Panc1 (cell line): ENCODE measurements around the gene CFAP74. TPM values are rescaled to one million over a fixed set of nuclear protein-coding genes. Genes with fewer than 3 reads are reported as not detected.

Experiments used
- ATAC-seq: fragments of 200-7000 bp; cut with Tn5 transposase; 2 replicates; pipeline ENCODE4 v1.9.1; 2020; ENCODE audit warnings: mild to moderate bottlenecking, moderate library complexity
- BruUV-seq: library from RNA; stranded (reverse); fragments of 400-500 nt; replicated peaks from 2 replicates; lab custom pipeline; 2021; lab: Mats Ljungman, UMichigan
- CTCF ChIA-PET: fragments of 300-600 bp; sonication (Branson Sonifier 250); formaldehyde crosslinking; loops from one replicate; lab custom pipeline; 2022; ENCODE audit warnings: antibody characterized with exemption; lab: Charles Lee
- POLR2A ChIA-PET: fragments of 300-600 bp; sonication (Branson Sonifier 250); formaldehyde crosslinking; loops from one replicate; lab custom pipeline; 2022; ENCODE audit warnings: antibody characterized with exemption; lab: Charles Lee
- DNase-seq: peaks from one replicate; pipeline ENCODE4 v3.0.0-alpha.2; 2010; ENCODE audit warnings: low read depth, low spot score
- H3K27ac ChIP-seq: 2 replicates; pipeline ENCODE4 v1.5.1; 2011; ENCODE audit warnings: mild to moderate bottlenecking, low read length, inconsistent platforms
- H3K27me3 ChIP-seq: fragments of 200-500 bp; sonication (Bioruptor generic); 2 replicates; pipeline ENCODE4 v1.6.0; 2014; ENCODE audit warnings: low read length, inconsistent platforms; ENCODE audit not compliant: control insufficient read depth, insufficient read depth
- H3K36me3 ChIP-seq: fragments of 200-500 bp; sonication (Bioruptor generic); 2 replicates; pipeline ENCODE4 v1.5.1; 2014; ENCODE audit warnings: inconsistent platforms, mild to moderate bottlenecking, low read length, moderate library complexity; ENCODE audit not compliant: control insufficient read depth, insufficient read depth
- H3K4me1 ChIP-seq: 2 replicates; pipeline ENCODE4 v1.5.1; 2011; ENCODE audit warnings: inconsistent platforms, mild to moderate bottlenecking, low read length, moderate library complexity; ENCODE audit not compliant: control insufficient read depth, insufficient read depth
- H3K4me3 ChIP-seq, 2 experiments: 2 replicates each; pipeline ENCODE4 v1.5.1; 2011 to 2012; ENCODE audit warnings: low read depth in 2 of 2, low read length in 2 of 2, mild to moderate bottlenecking in 2 of 2, inconsistent platforms in 1 of 2, moderate library complexity in 1 of 2
- H3K9me3 ChIP-seq: fragments of 200-500 bp; sonication (Bioruptor generic); 2 replicates; pipeline ENCODE4 v1.5.1; 2014; ENCODE audit warnings: low read depth, mild to moderate bottlenecking, inconsistent platforms, low read length, moderate library complexity; ENCODE audit not compliant: control insufficient read depth, insufficient read depth
- CTCF ChIP-seq: fragments of 450-650 bp; IDR thresholded peaks from 2 replicates; pipeline ENCODE4 v1.5.1; 2017; ENCODE audit warnings: mild to moderate bottlenecking
- POLR2AphosphoS5 ChIP-seq: IDR thresholded peaks from 2 replicates; pipeline ENCODE4 v1.6.1; 2012; ENCODE audit warnings: mild to moderate bottlenecking, low read depth, low read length, moderate library complexity
- REST ChIP-seq, 2 experiments: IDR thresholded peaks; 2 replicates each; pipeline ENCODE4 v1.6.1; 2011 to 2012; ENCODE audit warnings: low read depth in 2 of 2, control low read depth in 1 of 2, low read length in 1 of 2, mild to moderate bottlenecking in 1 of 2, moderate library complexity in 1 of 2; ENCODE audit not compliant: insufficient read depth in 1 of 2
- SIN3A ChIP-seq: IDR thresholded peaks from 2 replicates; pipeline ENCODE4 v1.6.1; 2012; ENCODE audit warnings: low read depth, mild to moderate bottlenecking, low read length, moderate library complexity, borderline replicate concordance; ENCODE audit not compliant: insufficient read depth
- TCF7L2 ChIP-seq: IDR thresholded peaks from 2 replicates; pipeline ENCODE4 v1.6.1; 2011; ENCODE audit warnings: mild to moderate bottlenecking, low read depth, low read length, inconsistent platforms
- in situ Hi-C: cut with HindIII; loops from 2 replicates; pipeline ENCODE4 v1.10.0; 2016; ENCODE audit warnings: low sequenced_read_pairs, low pct_unique_long_range_greater_than_20kb
- intact Hi-C: fragments of 100-400 bp; cut with micrococcal nuclease; formaldehyde crosslinking; loops from one replicate; pipeline ENCODE4 v1.10.0; 2022; ENCODE audit not compliant: unreplicated experiment
- total RNA-seq: library from RNA; stranded (reverse); gene quantifications from one replicate; pipeline ENCODE4 v1.2.1, GENCODE V29; 2021; ENCODE audit not compliant: unreplicated experiment

Gene CFAP74
- total RNA-seq, 1 experiment from 2014 or later: not detected

DNA sequence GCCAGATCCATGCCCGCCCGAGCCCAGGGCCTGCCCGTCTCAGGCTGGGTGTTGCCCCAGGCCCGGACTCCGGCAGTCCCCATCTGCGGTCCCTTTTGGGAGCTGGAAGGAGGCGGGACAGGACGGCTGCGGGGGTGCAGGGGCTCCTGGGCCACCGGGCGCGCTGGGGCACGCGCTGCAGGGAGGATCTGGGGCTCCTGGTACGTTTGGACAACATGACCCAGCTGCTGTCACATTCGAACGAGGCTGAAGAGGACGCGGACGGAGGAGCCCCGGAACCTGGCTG lies 95.1 kb downstream of the CFAP74 start:
- BruUV-seq: TSS peak; percentile 83
- intact Hi-C loops: no loop called here
- Histone ChIP-seq H3K9me3 (no peaks in the 10 kb centered on the region), H3K27ac (peak overlapping the region; percentile 79), H3K4me3 (peak overlapping the region; percentile 56 to 62), H3K4me1 (peaks cover 25% of the 10 kb centered on the region), H3K27me3 (no peaks in the 10 kb centered on the region), H3K36me3 (no peaks in the 10 kb centered on the region; the same call in 1 of the 2 replicates)
- ChIA-PET POLR2A (interaction anchor here (0.5 to 1.0 kb wide), 6 partner anchors 8 to 475 kb away, joined by 4 to 10 read pairs (median 9); no protein-coding TSS in a partner anchor), CTCF (interaction anchor here (0.6 to 0.8 kb wide), 3 partner anchors 18 to 232 kb away, joined by 8 to 14 read pairs (median 9); no protein-coding TSS in a partner anchor)
- ATAC-seq (peak; percentile 24), DNase-seq (no peak)
- no peak for TF ChIP-seq REST (IDR thresholded peaks at IDR 0.05; ENCODE audit: insufficient read depth in 1 of 2, low read depth in 2 of 2, low read length in 1 of 2)
- TF ChIP-seq POLR2AphosphoS5: no peak
- TF ChIP-seq TCF7L2: no peak
- no peak for TF ChIP-seq SIN3A
- TF ChIP-seq CTCF: no peak
- in situ Hi-C loops: no loop called here

DNA sequence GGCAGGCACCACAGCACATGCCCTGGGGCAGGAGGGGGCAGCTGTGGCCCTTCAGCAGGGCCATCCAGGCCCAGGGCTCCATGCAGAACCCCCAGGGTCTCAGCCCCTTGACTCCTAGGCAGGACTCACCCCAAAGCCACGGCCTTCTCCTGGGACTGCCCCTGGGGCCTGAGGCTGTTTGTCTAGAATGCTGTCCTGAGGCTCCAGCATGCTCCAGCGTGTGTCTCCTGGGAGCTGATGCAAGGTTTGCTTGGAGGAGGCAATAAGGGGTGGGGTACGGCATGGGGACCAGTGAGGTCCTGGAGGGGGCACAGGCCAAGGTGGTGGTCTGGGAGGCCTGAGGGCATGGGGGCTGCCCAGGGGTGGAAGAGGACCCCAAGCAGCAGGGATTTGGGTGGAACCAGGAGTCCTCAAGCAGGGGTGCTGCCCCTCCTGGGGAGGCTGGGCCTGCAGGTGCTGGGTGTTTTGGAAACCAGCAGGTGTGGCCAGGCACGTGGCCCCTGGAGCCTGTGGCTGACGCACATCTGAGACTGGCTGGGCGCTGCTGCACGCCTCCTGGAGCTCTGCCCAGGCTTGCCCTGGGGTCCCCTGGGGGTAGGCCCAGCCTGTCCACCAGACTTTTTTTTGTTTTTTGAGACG lies 96.4 kb downstream of the CFAP74 start:
- ChIA-PET POLR2A (no interaction called here), CTCF (interaction anchor here (0.9 to 1.1 kb wide), 2 partner anchors 12 to 118 kb away, joined by 3 read pairs; no protein-coding TSS in a partner anchor)
- TF ChIP-seq POLR2AphosphoS5 (no peak), REST (IDR thresholded peaks at IDR 0.05; ENCODE audit: insufficient read depth in 1 of 2, low read depth in 2 of 2, low read length in 1 of 2) (no peak), SIN3A (no peak), CTCF (no peak), TCF7L2 (no peak)
- H3K4me3 ChIP-seq: no peak overlapping the region
- no peaks in the 10 kb centered on the region for H3K9me3 ChIP-seq
- ATAC-seq: no peak
- no peaks in the 10 kb centered on the region; the same call in 1 of the 2 replicates for H3K36me3 ChIP-seq
- peak overlapping the region; percentile 44; the same call in 1 of the 2 replicates for H3K27ac ChIP-seq
- in situ Hi-C loops (no loop called here), intact Hi-C loops (no loop called here)
- DNase-seq: no peak
- peaks cover 25% of the 10 kb centered on the region for H3K4me1 ChIP-seq
- no TSS peak for BruUV-seq
- no peaks in the 10 kb centered on the region for H3K27me3 ChIP-seq
